ENCODE results near the gene RAB6B. TPM values are rescaled to one million over a fixed set of nuclear protein-coding genes. Genes with fewer than 3 reads are reported as not detected.

Gene RAB6B
- total and polyA plus RNA-seq, 4 donors: 1.8 to 5.1 (median 3.2) TPM

DNA sequence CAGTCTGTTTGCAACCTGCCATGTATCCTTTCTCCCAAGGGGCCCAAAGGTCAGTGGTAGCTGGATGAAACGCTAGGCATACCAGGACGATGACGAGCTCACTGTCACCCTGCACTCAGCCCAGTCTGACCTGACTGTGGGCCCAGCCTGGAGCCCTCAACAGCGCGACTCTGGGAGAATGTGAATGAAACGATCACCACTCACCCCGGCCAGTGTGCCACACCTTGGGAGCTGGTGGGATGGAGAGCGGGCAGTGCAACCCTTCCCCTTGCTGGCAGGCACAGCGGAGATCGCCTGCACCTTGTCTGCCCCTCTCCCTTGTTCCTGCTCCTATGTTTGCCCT is 62.9 kb downstream of the RAB6B start:
- TF ChIP-seq CTCF (IDR thresholded peaks at IDR 0.05; ENCODE audit: control extremely low read depth, extremely low read depth): no peak
- H3K27ac ChIP-seq (ENCODE audit: low read depth in 1 of 2, low read length in 1 of 2): no peak overlapping the region
- no peaks in the 10 kb centered on the region for H3K27me3 ChIP-seq (ENCODE audit: control insufficient read depth in 3 of 3, insufficient read depth in 3 of 3, low read length in 2 of 3)
- H3K9ac ChIP-seq (ENCODE audit: insufficient read depth in 1 of 2, low read length in 2 of 2): no peak overlapping the region
- DNase-seq: no peak
- 92 to 100% methylated on average over 10 of the region's 10 CpGs for WGBS, 2 donors
- H3K9me3 ChIP-seq (ENCODE audit: control insufficient read depth in 4 of 4, insufficient read depth in 3 of 4, low read length in 3 of 4): no peaks in the 10 kb centered on the region
- ATAC-seq (ENCODE audit: insufficient read depth, low FRiP score): no peak
- H3K4me3 ChIP-seq: no peak overlapping the region
- H3K36me3 ChIP-seq (ENCODE audit: control insufficient read depth in 4 of 4, insufficient read depth in 4 of 4, low read length in 4 of 4): peaks cover 0 to 3% (median 0%) of the 10 kb centered on the region in 4 donors
- no peaks in the 10 kb centered on the region for H3K4me1 ChIP-seq (ENCODE audit: control insufficient read depth in 5 of 5, insufficient read depth in 5 of 5, low read length in 5 of 5)

DNA sequence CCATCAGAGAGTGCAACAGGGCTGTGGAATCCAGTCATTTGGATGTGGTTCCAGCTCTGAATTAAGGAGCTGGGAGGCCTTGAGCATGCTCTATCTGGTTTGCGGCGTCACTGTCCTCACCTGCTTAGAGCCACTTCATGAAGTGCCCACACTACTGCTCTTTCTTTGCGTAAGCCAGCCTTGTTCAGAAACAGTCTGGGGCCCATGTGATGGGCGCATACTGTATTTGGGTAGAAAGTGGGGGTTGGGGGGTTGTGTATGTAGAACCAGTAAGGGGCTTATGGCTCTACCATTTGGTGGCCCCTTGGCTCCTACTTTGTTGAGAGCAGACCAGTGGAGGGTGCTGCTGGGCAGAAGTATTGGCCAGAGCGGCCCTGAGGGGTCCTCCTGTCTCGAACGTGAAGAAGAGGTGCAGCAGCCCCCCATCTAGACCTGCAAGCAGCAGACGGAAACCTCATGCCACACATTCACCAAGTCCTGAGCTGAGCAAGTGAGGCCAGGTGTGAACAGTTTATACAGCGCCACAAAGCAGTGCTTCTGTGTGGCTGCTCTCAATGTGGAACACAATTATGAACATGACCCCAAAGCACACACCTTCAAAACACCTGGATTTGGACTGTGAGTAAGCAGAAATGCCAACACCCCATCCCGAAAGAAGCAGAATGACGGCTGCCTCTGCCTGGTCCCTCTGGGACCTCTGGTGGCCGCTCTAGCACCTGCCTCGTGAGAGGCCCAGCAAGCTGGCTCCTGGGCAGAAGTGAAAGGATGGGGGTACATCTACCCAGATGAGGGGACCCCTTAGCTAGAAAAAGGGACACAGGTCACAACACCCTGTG is 63.5 kb downstream of the RAB6B start:
- no peak overlapping the region for H3K4me3 ChIP-seq
- H3K36me3 ChIP-seq (ENCODE audit: control insufficient read depth in 4 of 4, insufficient read depth in 4 of 4, low read length in 4 of 4): peaks cover 0 to 3% (median 0%) of the 10 kb centered on the region in 4 donors
- no peak overlapping the region for H3K27ac ChIP-seq (ENCODE audit: low read depth in 1 of 2, low read length in 1 of 2)
- no peak for ATAC-seq (ENCODE audit: insufficient read depth, low FRiP score)
- no peak for TF ChIP-seq CTCF (IDR thresholded peaks at IDR 0.05; ENCODE audit: control extremely low read depth, extremely low read depth)
- H3K9ac ChIP-seq (ENCODE audit: insufficient read depth in 1 of 2, low read length in 2 of 2): no peak overlapping the region
- DNase-seq: no peak
- H3K4me1 ChIP-seq (ENCODE audit: control insufficient read depth in 5 of 5, insufficient read depth in 5 of 5, low read length in 5 of 5): no peaks in the 10 kb centered on the region
- H3K9me3 ChIP-seq (ENCODE audit: control insufficient read depth in 4 of 4, insufficient read depth in 3 of 4, low read length in 3 of 4): no peaks in the 10 kb centered on the region
- WGBS, 2 donors: 81 to 83% methylated on average over 13 of the region's 13 CpGs
- no peaks in the 10 kb centered on the region for H3K27me3 ChIP-seq (ENCODE audit: control insufficient read depth in 3 of 3, insufficient read depth in 3 of 3, low read length in 2 of 3)

GRCh38 chr3:133830071-133830470 is 65.6 kb downstream of the RAB6B start:
- DNase-seq (no peak), ATAC-seq (ENCODE audit: insufficient read depth, low FRiP score) (no peak)
- H3K9me3 ChIP-seq (ENCODE audit: control insufficient read depth in 4 of 4, insufficient read depth in 3 of 4, low read length in 3 of 4): no peaks in the 10 kb centered on the region
- H3K9ac ChIP-seq (ENCODE audit: insufficient read depth in 1 of 2, low read length in 2 of 2): no peak overlapping the region
- H3K4me1 ChIP-seq (ENCODE audit: control insufficient read depth in 5 of 5, insufficient read depth in 5 of 5, low read length in 5 of 5): no peaks in the 10 kb centered on the region
- no peak overlapping the region for H3K27ac ChIP-seq (ENCODE audit: low read depth in 1 of 2, low read length in 1 of 2)
- no peak overlapping the region for H3K4me3 ChIP-seq
- TF ChIP-seq CTCF (IDR thresholded peaks at IDR 0.05; ENCODE audit: control extremely low read depth, extremely low read depth): no peak
- no peaks in the 10 kb centered on the region for H3K27me3 ChIP-seq (ENCODE audit: control insufficient read depth in 3 of 3, insufficient read depth in 3 of 3, low read length in 2 of 3)
- peaks cover 0 to 3% (median 1%) of the 10 kb centered on the region in 4 donors for H3K36me3 ChIP-seq (ENCODE audit: control insufficient read depth in 4 of 4, insufficient read depth in 4 of 4, low read length in 4 of 4)
- WGBS, 2 donors: 89 to 95% methylated on average over 3 of the region's 3 CpGs
